KG1 (cell line): ENCODE data around the gene LGALS9.
"Not testable (repeated sequence)": the region's sequence is repeated elsewhere in the genome, so short reads cannot be mapped to it uniquely, and the experiment has no call there.

Experiments used
- DNase-seq: peaks from one replicate; lab custom pipeline; 2025; lab: John Stamatoyannopoulos, UW

Gene LGALS9

DNA sequence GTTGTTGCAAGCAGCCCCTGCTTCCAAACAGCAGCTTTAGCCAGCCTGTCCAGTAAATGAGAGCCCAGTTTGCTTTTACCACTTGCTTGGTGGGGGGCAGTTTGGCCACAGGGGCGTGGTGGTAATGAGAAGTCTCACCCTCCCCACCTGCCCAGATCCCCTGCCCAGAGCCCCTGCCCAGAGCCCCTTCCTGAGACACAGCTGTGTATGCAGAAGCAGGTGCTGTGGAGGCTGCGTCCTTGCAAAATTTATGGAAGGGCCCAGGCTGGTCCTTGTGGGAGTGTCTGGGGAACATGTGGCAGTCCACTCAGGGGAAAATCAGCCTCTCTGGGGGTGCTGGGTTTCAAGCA, 27.6 kb upstream of the LGALS9 start:
- DNase-seq: no peak

DNA sequence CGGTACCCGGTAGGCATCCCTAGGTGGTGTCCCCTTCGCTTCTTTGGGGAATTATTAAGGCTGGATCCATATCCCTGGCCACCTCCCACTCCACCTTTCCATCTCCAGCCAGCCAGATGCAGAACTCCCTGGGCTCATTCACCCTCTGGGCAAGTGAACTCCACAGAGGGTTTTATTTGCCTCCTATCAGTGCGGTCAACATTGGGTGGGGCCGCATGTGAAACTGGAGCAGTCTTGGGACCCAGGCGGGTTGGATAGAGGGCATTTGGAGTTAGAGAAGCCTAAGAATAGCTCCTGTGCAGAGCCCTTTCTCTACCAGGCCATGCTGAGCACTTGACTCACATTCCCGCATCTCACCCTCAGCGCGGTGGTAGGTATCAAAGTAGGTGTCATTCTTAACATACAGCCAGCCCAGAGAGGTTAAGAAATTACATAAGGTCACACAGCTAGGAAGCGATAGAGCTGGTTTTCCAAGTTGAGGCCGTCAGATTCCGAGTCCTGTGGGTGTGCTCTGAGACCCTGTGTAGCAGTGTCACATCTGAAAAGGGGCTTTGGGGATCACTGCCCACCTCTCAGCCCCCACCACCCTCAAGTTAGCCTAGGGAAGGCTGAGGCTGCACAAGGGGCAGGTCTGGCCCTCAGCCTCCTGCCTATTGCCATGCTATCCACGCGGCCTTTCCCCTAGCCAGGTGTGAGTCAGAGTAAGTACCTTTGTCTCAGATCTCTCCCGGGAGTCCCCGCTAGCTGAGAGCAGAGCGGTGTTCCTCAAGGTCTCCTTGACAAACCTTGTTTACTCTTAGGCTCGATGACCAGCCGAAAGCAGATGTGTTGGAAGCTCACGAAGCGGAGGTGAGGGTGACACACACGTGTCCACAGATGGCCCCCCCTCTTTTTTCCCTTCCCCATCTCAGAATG, 26.9 kb upstream of the LGALS9 start:
- DNase-seq: no peak

DNA sequence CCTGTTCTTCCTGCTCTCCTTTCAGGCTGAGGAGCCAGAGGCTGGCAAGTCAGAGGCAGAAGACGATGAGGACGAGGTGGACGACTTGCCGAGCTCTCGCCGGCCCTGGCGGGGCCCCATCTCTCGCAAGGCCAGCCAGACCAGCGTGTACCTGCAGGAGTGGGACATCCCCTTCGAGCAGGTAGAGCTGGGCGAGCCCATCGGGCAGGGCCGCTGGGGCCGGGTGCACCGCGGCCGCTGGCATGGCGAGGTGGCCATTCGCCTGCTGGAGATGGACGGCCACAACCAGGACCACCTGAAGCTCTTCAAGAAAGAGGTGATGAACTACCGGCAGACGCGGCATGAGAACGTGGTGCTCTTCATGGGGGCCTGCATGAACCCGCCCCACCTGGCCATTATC, 25.6 kb upstream of the LGALS9 start:
- no peak for DNase-seq

DNA sequence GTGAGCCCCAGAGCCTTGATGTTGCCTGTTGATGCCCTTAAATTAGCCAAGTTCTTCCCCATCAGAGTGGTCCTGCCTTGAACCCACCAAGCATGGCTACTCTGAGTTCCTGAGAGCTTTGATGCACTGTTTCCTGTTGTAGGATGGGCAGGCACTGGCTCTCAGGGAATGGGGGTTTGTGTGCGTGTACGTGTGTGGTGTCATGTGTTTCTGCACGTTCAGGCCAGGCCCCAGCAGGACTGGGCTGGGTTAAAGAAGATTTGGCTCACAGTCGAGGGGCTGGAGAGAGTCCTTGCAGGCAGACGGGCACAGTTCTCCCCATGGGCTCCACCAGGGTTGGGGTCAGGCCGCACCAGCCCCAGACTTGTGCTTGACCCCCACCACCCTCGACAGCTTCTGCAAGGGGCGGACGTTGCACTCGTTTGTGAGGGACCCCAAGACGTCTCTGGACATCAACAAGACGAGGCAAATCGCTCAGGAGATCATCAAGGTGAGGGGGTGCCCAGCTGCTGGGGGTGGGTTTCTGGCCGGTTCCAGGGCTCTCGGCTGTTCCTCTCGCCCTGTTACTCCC, 23.4 kb upstream of the LGALS9 start:
- DNase-seq: no peak

DNA sequence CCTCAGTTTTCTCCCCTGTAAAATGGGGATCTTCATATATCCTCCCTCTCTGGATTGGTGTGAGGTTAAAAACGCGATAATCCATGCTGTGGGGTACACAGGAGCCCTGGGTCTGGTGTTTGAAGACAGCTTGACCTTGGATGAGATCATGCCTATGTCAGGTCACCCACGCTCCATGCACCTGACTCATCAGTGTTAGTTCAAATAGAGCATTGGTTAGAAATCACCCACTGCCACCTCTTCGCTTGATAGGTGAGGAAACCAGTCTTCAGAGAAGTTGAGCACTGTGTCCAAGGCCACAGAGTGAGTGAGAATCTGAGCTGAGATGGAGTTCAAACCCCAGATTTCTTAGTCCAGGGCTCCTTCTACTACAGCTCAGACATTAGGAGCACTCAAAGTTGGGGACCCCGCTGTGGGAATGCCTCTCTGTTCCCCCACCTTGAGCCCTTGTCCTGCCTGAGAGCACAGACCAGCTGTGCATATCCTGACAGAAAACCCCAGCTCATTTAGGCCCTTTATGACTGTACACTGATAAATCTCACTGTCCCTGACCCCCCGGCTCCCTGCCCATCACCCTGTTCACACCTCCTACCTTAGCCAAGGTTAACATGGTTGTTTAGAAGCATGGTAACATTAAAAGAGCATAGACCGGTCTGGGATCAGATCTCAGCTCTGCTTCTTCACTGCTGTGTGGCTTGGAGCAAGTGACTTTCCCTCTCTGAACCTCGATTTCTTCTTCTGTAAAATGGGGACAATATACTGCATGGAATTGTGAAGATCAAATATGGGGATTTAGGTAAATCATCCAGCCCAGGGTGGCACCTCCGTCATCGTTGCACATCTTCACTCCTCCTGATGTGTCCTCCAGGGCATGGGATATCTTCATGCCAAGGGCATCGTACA, 22.4 kb upstream of the LGALS9 start:
- DNase-seq: no peak

DNA sequence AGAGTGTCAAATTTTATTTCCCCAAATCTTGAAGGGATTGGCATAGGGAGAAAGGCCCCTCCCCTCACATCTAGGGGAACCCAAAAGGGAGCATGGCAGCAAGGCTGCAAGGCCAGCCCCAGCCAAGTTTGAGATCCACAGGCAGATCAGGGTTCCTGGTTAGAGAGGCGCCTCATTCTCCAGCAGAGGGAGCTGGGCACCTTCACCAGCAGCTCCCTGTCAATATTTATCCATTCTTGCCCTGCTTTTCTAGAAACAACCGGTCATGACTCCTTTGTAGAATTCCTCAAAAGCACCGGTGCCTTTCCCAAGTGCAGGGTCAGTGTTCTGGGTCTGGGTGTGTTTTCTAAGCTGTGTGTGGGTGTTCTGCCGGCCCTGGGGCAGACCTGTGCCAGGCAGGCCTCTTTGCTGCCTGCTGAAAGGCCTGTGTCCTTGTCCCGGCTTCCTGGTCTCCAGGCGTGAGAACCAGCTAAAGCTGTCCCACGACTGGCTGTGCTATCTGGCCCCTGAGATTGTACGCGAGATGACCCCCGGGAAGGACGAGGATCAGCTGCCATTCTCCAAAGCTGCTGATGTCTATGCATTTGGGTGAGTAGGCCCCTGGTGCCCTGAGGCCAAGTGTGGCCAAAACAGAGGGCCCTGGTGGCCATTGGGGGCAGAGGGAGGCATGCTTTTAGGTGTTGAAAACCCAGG, 21.2 kb upstream of the LGALS9 start:
- no peak for DNase-seq

DNA sequence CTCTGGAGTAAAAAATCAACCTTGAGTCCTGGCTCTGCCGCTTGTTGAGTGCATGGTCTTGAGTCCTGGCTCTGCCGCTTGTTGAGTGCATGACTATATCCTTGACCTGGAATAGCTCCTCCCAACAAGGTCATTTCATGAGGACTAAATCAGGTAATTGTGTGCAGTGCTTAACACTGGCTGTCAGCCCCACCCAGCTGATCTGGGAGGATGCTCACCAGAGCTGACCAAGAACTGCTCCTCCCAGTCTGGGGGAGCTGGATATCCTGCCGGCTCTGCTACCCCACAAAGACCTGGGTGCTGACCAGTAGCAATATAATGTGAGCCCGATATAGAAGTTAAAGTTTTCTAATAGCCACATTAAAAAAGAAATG, 20.7 kb upstream of the LGALS9 start:
- DNase-seq: no peak

DNA sequence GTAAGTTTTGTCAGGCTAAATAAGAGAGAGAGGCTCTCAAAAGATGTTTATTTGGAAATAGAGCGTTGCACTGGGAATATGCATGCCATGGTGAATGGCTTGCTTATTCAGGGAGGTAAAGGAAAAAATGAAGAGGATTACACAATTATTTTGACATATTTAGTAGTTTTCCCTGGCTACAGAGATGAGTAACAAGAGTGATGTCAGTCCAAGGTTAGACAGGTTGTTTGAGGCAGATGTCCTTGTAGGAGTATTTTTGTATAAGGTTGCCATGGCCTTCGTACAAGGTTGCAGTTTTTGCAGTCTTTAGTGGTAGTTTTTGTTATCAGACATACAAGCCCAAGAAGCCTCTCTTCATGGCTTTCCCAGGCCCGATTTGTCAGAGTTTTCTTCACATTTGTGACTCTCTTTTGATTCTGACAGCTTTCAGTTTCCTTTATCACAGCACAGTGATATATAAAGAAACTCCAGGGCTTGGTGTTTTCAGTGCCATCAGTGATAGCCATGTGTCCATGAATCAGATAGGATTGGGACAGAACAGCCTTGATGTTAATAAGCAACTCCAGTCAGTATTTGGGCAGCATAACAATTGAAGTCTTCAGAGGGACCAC, 18.7 kb upstream of the LGALS9 start:
- no peak for DNase-seq

DNA sequence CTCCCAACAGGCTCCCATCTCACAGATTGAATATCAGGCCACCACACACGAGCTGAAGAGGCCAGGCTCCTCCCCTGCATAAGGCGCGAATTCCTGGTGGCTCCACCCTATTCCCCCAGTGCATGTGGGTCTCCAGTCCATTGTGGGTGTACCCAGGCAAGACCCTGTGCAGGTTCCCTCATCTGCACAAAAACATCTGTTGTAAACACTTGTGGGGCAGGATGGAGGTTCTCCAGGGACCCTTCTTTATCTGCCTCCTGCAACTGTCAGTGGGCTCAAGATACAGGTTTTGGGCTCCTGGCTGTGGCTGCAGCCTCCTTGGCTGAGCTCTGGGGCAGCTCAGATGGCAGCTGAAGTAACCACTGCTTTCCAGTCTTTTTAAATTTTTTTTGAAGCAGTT, 17.6 kb upstream of the LGALS9 start:
- no peak for DNase-seq

DNA sequence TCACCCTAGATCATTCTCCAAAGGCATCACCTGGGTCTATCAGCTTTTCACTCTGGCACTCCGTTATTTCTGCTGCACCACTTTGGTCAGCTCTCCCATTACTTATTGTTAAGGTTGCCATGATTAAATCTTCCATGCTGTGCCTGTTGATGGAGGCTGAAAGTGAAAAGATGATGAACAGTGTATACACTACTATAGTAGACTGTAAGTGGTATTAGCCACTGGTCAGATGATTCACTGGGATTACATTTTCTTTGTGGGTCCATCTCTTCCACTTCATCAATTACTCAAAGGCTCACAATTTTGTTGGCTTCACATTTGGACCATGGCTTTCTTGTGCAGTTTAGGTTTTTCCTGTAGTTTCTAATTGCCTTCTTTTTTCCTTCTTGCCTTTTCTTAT, 15.9 kb upstream of the LGALS9 start:
- DNase-seq: no peak

DNA sequence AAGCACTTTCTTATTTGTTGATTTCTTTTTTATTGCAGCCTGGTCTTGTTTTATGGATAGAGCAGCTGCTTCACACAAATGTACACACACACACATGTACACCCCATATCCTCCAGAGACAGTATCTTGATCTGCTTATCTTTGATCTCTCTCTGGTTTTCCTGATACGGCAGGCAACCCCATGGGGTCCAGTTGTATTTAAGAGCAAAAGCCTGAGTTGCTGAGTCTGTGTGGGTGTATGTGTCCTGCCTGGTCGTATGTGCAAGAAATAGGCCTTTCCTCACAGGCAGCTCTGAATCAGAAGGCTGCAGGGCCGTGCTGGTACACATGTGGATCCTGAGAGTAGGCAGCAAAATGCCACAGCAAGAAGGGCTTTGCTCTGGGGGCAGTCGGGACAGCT, 14.6 kb upstream of the LGALS9 start:
- no peak for DNase-seq

DNA sequence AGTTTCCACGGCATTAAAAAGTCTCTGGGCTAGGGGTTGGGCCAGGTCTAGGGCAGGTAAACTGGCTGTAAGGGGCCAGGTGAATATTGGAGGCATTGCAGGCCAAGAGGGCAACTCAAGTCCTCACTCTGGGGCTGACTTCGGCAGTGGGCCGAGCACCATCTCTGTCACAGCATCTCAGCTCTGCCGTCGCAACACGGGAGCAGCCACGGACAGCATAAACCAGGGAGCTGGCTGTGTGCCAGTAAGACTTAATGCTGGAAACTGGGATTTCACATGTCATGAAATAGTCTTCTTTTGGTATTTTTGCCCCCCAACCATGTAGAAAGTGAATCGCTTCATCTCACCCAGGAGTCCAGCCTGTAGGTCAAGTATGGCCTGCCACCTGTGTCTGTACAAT, 12.6 kb upstream of the LGALS9 start:
- no peak for DNase-seq

DNA sequence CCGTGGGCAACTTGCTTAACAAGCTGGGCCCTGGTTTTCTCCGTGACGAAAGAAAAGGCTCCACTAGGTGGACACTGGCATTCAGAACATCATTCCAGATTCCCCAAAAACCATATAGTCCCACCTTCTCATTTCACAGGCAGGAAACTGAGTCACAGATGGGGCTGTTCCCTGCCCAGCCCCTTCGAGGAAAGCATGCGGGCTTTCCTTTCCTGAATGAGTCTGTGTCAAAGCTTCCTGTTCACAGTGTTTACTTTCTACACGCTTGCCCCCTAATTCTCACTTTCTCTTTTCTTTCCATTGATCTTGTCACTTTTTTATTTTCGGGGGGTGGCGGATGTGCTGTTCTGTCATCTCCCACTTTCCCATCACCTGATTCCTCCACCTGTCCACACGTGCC, 10.3 kb upstream of the LGALS9 start:
- DNase-seq: no peak

DNA sequence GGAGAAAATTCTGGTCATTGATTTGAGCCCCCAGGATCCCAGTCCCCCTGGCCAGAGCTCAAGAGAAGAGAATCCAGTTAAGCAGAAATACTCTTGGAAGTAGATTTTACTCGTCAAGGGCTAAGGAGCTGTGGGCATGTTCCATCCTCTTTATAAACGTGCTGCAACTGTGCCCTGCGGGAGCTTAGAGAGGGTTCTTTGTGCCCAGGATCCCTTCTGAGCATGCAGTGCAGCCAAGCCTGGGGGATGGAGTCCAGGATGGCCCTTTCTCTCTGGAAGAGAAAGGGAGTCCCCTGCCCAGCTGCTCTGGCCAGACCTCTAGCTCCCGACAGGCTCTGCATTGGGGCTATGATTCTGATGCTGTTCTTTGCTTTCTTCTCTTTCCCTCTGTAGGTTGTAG, 9.5 kb upstream of the LGALS9 start:
- DNase-seq: no peak

DNA sequence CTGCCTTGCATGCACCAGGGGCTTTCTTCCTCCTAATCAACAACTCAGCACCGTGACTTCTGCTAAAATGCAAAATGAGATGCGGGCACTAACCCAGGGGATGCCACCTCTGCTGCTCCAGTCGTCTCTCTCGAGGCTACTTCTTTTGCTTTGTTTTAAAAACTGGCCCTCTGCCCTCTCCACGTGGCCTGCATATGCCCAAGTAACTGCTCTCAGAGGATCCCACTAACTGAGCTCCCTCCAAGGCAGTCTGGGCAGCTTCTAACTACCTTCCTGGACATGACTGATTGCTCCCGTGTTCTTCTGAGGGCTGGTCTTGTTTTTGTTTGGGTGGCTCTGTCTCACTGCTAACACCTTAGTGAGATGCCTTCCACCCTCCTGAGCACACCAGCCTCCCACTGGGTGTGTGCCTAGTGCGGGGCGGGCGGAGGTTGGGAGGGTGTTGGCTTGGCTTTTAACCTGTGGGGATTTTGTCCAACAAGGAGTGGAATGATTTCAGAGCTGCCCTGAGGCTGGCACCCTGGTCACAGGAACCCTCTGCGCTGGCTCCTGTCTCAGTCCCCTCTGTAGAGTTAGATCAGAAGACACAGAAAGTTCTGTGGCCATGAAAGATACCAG, 8.9 kb upstream of the LGALS9 start:
- DNase-seq: no peak

DNA sequence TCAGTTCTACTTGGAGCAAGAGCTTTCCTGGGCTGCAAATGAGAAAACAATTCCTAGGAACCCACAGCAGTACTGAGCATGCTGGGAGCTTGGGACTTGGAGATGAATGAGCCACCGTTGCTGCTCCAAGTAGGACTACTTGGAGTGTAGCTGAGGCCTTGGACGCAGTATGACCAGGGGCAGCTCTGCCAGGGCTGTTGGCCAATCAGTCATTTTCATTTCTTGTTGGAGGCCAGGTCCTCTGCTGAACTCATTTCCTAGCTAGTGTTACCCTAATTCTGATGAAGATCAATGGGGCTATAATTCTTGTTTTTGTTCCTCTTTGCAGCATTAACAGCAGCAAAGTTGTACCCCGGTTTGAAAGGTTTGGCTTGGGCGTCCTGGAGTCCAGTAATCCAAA, 8.0 kb upstream of the LGALS9 start:
- DNase-seq: no peak

DNA sequence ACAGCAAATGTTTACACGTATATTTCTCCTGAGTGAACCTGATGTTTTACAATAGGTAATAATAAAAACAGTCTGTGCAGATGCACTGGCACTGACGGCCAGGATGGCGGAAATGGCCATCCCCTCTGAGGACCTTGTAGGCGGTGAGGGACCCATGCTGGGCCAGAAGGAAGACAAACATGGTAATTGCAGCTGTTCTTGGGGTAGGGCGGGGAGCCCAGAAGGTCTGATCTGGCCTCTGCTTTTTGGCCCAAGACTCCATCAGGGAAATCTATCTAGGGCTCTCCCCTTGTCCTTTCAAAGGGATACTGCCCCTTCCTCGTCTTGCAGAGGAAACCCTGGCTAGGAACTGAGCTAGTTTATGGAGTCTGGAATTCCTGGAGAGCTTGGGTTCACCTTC, 7.4 kb upstream of the LGALS9 start:
- DNase-seq: no peak

DNA sequence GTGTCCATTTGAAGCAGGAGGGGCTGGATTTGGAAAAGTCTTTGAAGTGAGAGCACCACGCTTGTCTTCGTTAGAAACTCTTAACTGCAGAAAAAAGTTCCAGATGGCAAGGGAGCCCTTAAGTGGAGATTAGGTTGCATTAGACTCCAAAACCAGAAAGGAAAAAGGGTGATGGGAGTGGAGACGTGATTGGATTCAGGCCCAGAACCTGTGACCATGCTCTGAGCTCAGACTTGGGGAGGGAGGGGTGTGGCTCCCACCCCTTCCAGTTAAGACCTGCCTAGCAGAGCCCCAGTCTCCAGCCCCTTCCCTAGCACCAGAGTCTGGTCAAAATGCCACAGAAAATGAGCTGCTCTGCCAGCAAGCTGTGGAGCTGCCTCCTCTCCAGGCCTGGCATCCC, 6.4 kb upstream of the LGALS9 start:
- DNase-seq: no peak

DNA sequence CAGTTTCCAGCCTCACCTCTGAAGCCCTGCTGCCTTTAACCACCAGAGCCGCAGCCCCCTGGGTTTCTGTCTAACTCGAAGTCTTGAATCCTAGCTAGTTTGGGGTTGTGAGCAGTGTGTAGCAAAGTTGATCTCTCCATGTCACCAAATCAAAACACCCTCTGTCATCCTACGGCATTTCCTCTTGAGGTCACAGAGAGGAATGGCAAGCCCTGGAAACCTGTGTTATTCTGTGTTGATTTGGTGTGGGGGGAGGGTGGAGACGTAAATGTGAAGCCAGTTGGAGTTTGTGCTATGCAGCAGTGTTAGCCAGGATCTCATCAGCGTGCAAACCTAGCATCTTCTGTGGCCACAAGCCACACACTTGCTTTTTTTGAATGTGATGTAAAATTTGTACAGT, 5.1 kb upstream of the LGALS9 start:
- DNase-seq: no peak

DNA sequence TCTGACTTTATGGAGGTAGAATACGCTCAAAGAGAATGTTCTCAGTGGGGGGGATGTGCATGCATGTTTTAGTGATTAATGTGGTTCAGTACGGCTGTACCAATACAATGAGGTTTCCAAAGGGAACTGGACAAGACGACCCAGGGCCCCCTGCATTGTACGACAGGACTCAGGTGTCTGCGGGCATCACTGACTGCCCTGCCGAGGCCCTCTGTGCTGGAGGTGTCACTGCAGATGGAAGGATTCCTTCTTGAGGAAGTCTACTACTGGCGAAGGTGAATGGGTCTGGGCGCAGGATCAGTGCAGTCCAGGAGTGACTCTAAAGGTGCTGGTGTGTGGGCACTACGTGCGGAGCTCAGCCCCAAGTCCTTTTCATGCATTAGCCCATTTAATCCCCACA, 3.5 kb upstream of the LGALS9 start:
- no peak for DNase-seq

DNA sequence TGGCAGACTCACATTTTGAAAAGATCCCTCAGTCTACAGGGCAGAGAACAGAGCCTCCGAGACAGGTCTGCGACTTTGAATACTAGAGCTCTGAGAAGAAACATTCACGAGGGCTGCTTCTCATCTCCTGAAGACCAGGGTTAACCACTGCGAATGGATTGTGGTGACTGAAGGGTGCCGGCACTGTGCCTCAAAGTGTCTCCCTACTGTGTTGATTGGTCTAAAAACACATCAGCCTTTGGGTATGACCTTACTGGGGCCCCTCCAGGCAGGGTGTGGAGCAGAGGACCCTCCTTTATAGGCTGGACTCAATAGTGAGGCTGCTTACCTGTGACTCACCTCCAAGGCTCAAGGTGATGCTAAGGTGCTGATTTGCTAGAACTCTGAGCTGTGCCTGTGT, 2.6 kb upstream of the LGALS9 start:
- no peak for DNase-seq

DNA sequence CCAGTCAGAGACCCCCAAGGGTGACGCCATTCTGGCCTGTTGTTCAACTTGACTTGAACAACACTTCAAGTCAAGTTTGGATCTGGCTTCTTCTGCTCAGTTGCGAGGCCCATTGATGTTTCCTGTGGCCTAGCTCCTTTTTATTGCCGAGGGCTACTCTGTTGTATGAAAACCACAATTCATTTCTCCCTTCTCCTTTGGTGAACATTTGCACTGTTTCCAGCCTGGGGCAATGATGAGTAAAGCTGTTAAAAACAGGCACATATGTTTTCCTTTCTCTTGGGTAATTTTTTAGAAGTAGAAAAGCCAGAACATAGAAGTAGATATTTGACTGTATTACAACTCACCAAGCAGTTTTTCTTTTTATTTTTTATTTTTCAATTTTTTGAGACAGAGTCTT, 1.7 kb upstream of the LGALS9 start:
- not testable (repeated sequence) for DNase-seq
